ENCODE data around the gene ITPR2.

Gene ITPR2

DNA sequence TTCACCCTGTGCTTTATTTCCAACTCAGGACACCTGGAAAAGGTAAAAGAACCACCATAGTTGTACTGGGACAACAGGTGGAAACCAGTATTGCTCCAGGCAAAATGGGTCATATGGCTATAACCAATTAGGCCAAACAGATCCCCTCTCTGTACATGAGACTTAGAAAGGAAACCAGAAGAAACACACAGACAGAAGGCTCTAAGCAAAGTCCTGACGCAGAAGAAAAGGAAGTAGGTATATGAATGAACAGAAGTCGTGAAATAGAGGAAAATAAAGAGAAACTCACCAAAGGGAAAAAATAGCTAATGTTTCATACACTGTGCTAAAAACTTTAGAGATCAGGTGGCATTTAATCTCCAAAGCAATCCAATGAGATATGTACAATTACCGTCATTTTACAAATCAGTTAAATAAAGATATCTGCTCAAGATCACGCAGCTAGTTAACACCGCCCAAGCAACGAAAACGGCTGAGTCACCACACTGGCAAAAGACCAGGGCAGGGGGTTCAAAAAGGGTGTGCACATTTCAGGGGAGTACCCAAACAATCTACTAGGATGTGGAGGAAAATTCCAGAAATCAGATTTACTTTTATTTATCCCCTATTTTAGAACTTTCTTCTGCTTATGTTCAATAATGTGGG, 82.3 kb downstream of the ITPR2 start:
- DNase-seq (ENCODE audit: low read depth): no peak

DNA sequence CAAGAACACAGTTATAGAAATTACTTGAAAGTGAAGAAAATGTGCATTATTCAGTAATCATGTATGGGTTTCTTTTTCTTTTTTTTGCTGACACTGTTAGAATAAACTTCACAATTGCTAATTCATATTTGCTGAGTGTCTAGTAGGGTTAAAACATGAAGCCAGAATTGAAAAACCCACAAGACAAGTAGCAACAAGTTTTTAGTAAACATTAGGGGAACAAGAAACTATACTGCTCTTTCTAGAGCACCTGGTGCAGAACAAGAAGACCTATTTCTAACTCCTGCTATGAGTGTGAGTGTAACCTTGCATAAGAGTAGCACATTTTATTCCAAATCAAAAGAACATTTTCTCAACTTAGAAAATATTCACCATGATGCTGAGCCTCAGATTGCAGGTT, 83.2 kb downstream of the ITPR2 start:
- DNase-seq (ENCODE audit: low read depth): no peak
- H3K4me3 ChIP-seq (ENCODE audit: low read length): no peak overlapping the region
- TF ChIP-seq, protein P1, sequence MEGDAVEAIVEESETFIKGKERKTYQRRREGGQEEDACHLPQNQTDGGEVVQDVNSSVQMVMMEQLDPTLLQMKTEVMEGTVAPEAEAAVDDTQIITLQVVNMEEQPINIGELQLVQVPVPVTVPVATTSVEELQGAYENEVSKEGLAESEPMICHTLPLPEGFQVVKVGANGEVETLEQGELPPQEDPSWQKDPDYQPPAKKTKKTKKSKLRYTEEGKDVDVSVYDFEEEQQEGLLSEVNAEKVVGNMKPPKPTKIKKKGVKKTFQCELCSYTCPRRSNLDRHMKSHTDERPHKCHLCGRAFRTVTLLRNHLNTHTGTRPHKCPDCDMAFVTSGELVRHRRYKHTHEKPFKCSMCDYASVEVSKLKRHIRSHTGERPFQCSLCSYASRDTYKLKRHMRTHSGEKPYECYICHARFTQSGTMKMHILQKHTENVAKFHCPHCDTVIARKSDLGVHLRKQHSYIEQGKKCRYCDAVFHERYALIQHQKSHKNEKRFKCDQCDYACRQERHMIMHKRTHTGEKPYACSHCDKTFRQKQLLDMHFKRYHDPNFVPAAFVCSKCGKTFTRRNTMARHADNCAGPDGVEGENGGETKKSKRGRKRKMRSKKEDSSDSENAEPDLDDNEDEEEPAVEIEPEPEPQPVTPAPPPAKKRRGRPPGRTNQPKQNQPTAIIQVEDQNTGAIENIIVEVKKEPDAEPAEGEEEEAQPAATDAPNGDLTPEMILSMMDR (conservative IDR thresholded peaks at IDR 0.05; ENCODE audit: low read depth, low read length): no peak

More for the DNA sequence above, 82.3 kb downstream of the ITPR2 start:
- TF ChIP-seq, protein P1 (conservative IDR thresholded peaks at IDR 0.05; ENCODE audit: low read depth, low read length): no peak
- H3K4me3 ChIP-seq (ENCODE audit: low read length): no peak overlapping the region

DNA sequence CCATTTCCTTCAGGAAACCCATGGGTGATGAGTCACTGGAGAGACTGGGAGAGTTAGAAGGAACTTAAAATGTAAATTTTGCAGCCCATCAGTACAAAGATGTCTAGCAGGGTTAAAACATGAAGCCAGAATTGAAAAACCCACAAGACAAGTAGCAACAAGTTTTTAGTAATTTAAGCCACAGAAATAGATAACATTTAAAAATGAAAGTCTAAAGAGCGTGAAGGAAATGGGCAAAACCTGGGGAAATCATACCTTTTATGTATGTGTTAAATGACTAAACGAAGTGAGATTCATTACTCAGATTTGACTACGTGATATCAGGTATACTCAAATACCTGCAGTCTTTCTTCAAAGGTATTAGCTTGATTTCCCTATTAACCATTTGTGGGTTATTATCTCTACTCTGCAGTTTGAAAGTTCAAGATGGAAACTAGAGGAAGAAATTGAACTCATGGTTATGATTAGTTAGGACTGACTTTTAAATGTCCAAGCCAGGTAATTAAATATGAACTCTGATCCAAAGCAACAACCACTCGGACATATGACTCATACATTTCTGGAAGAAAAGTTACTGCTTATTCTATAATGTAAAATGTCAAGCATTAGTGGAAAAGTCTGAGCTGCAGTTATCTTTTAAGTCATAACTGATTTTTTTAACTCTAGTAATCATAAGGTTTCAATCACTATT, 84.1 kb downstream of the ITPR2 start:
- no peak for DNase-seq (ENCODE audit: low read depth)
- TF ChIP-seq, protein P1 (conservative IDR thresholded peaks at IDR 0.05; ENCODE audit: low read depth, low read length): no peak
- no peak overlapping the region for H3K4me3 ChIP-seq (ENCODE audit: low read length)

DNA sequence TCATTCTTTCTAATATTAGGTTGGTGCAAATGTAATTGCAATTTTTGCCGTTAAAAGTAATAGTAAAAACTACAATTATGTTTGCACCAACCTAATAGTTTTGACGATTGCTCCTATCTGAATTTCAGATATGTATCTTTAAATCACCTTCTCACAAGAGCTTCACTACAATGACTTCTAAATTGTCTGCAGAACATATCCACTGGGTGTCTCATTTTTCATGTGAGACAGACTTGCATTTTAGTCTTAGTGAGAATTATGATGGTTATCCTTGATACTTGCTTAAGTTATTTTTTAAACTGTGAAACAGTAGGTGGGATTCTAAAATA, 84.6 kb downstream of the ITPR2 start:
- TF ChIP-seq, protein P1 (conservative IDR thresholded peaks at IDR 0.05; ENCODE audit: low read depth, low read length): no peak
- H3K4me3 ChIP-seq (ENCODE audit: low read length): no peak overlapping the region
- no peak for DNase-seq (ENCODE audit: low read depth)

DNA sequence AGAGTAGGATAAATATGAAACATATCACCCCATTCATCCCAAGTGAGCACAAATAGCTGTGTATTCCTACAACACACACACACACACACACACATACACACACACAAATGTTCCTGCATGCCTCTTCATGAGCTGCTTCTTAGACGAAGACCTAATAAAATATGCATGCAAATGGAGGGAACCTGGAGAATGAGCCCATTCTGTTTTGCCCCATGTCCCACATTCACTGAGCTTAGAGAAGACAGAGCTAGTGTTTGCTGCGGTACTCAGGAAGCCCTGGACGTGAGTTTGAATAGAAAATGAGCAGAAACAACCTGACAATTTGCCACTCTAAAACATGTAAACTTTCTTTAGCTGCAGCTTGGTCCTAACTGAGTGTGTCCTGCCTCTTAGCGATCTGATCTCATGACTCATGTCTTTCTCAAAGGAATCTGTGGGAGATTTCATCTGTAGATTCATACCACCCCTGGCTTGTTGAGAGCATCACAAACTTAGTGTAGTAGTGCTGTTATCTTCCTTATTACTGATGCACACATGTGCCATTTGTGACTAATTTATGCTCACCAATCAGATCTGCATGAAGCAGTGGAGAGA, 86.8 kb downstream of the ITPR2 start:
- no peak for DNase-seq (ENCODE audit: low read depth)
- no peak overlapping the region for H3K4me3 ChIP-seq (ENCODE audit: low read length)
- TF ChIP-seq, protein P1 (conservative IDR thresholded peaks at IDR 0.05; ENCODE audit: low read depth, low read length): no peak

DNA sequence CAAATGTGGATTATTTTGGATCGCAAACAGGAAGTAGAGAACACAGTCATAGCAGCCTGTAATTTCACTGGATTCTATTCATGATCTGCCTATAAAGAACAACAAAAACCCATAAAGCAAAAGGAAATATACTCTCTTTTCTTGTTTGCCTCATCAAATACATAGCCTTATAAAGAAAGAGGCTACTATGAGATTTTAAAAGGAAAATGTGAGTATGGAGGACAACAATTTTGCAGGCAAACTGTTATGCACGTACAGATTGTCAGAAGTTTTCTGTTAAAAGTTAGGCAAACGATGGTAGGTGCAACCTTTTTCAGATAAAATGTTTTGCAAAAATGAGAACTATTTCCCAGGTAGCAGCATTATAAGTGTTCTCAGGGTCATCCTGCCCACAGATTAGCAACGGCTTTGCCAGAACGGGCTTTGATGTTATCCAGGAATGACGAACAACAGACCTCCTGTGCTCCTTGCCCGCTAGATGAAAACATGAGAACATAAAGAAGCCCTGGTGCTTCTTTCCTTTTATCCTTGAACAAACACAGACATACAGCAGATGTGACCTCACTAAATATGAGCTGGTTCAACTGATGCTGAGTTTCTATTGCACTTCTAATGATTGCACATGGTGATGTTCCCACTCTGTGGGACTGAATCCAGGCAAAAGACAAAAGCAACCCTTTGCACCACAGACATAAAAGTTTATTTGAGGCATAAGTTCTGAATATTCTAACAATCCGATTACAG, 88.1 kb downstream of the ITPR2 start:
- TF ChIP-seq, protein P1 (conservative IDR thresholded peaks at IDR 0.05; ENCODE audit: low read depth, low read length): no peak
- no peak for DNase-seq (ENCODE audit: low read depth)
- no peak overlapping the region for H3K4me3 ChIP-seq (ENCODE audit: low read length)

All from retinal pigment epithelial cell (primary cell).